ENCODE measurements around the gene SLC44A2. TPM values are rescaled to one million over a fixed set of nuclear protein-coding genes. Genes with fewer than 3 reads are reported as not detected.

The SLC44A2 gene
- total and polyA plus RNA-seq, 2 of the 13 experiments (the other 11 are each of a cell fraction or from before 2014, with no cell fraction given), result 2.4 to 5.6 TPM

GRCh38 chr19:10653732-10654609, 28.6 kb downstream of the SLC44A2 start, which contains the start of gene ILF3 (continued):
- peak; percentile 85 for TF ChIP-seq ZNF557 (CRISPR knock-in tag; IDR thresholded peaks at IDR 0.05)
- TF ChIP-seq, protein P1, sequence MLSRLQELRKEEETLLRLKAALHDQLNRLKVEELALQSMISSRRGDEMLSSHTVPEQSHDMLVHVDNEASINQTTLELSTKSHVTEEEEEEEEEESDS (CRISPR knock-in tag; IDR thresholded peaks at IDR 0.05; ENCODE audit: borderline replicate concordance), result no peak
- TF ChIP-seq ZNF329 (CRISPR knock-in tag; IDR thresholded peaks at IDR 0.05; ENCODE audit: low read depth), result no peak; the same call in 1 of the 2 replicates
- TF ChIP-seq SIN3A (IDR thresholded peaks at IDR 0.05; ENCODE audit: borderline replicate concordance, low read depth, low read length), result peak; percentile 84
- TF ChIP-seq ZNF10 (CRISPR knock-in tag; IDR thresholded peaks at IDR 0.05; ENCODE audit: borderline replicate concordance, low read depth), result no peak
- TF ChIP-seq ZNF883 (CRISPR knock-in tag; IDR thresholded peaks at IDR 0.05; ENCODE audit: not compliant biosample characterization), result peak; percentile 13
- no peak for TF ChIP-seq FOXM1 (CRISPR knock-in tag; IDR thresholded peaks at IDR 0.05)
- TF ChIP-seq DMAP1 (CRISPR knock-in tag; IDR thresholded peaks at IDR 0.05), result peak; percentile 99
- no peak for TF ChIP-seq GTF3A (CRISPR knock-in tag; conservative IDR thresholded peaks at IDR 0.05)
- TF ChIP-seq TEAD2 (CRISPR knock-in tag; IDR thresholded peaks at IDR 0.05), result no peak
- peak; percentile 70 for TF ChIP-seq CAMTA2 (CRISPR knock-in tag; IDR thresholded peaks at IDR 0.05; ENCODE audit: borderline replicate concordance)
- no peak for TF ChIP-seq TRIM24 (CRISPR knock-in tag; IDR thresholded peaks at IDR 0.05)
- no peak for TF ChIP-seq ZNF775 (CRISPR knock-in tag; IDR thresholded peaks at IDR 0.05; ENCODE audit: borderline replicate concordance)
- TF ChIP-seq, protein P2, sequence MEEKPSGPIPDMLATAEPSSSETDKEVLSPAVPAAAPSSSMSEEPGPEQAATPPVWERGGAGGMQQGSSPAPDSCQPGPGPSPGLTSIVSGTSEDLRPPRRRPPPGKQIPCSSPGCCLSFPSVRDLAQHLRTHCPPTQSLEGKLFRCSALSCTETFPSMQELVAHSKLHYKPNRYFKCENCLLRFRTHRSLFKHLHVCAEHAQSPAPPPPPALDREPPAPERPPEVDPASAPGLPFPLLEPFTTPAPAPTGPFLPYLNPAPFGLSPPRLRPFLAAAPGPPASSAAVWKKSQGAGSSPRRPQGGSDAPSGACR (CRISPR knock-in tag; IDR thresholded peaks at IDR 0.05), result no peak
- 0 out of 2 replicates have a peak, but pooled peaks have one; percentile 8 for TF ChIP-seq ELF4 (CRISPR knock-in tag; IDR thresholded peaks at IDR 0.05; ENCODE audit: borderline replicate concordance)
- TF ChIP-seq KDM2A (CRISPR knock-in tag; IDR thresholded peaks at IDR 0.05; ENCODE audit: borderline replicate concordance, low read depth), result peak; percentile 92
- TF ChIP-seq, protein P3, sequence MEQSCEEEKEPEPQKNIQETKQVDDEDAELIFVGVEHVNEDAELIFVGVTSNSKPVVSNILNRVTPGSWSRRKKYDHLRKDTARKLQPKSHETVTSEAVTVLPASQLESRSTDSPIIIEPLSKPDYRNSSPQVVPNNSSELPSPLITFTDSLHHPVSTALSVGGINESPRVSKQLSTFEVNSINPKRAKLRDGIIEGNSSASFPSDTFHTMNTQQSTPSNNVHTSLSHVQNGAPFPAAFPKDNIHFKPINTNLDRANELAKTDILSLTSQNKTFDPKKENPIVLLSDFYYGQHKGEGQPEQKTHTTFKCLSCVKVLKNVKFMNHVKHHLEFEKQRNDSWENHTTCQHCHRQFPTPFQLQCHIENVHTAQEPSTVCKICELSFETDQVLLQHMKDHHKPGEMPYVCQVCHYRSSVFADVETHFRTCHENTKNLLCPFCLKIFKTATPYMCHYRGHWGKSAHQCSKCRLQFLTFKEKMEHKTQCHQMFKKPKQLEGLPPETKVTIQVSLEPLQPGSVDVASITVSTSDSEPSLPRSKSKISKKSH (CRISPR knock-in tag; IDR thresholded peaks at IDR 0.05; ENCODE audit: borderline replicate concordance), result no peak
- TF ChIP-seq, protein P4, sequence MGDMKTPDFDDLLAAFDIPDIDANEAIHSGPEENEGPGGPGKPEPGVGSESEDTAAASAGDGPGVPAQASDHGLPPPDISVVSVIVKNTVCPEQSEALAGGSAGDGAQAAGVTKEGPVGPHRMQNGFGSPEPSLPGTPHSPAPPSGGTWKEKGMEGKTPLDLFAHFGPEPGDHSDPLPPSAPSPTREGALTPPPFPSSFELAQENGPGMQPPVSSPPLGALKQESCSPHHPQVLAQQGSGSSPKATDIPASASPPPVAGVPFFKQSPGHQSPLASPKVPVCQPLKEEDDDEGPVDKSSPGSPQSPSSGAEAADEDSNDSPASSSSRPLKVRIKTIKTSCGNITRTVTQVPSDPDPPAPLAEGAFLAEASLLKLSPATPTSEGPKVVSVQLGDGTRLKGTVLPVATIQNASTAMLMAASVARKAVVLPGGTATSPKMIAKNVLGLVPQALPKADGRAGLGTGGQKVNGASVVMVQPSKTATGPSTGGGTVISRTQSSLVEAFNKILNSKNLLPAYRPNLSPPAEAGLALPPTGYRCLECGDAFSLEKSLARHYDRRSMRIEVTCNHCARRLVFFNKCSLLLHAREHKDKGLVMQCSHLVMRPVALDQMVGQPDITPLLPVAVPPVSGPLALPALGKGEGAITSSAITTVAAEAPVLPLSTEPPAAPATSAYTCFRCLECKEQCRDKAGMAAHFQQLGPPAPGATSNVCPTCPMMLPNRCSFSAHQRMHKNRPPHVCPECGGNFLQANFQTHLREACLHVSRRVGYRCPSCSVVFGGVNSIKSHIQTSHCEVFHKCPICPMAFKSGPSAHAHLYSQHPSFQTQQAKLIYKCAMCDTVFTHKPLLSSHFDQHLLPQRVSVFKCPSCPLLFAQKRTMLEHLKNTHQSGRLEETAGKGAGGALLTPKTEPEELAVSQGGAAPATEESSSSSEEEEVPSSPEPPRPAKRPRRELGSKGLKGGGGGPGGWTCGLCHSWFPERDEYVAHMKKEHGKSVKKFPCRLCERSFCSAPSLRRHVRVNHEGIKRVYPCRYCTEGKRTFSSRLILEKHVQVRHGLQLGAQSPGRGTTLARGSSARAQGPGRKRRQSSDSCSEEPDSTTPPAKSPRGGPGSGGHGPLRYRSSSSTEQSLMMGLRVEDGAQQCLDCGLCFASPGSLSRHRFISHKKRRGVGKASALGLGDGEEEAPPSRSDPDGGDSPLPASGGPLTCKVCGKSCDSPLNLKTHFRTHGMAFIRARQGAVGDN (CRISPR knock-in tag; IDR thresholded peaks at IDR 0.05), result peak; percentile 86
- TF ChIP-seq, protein P5, sequence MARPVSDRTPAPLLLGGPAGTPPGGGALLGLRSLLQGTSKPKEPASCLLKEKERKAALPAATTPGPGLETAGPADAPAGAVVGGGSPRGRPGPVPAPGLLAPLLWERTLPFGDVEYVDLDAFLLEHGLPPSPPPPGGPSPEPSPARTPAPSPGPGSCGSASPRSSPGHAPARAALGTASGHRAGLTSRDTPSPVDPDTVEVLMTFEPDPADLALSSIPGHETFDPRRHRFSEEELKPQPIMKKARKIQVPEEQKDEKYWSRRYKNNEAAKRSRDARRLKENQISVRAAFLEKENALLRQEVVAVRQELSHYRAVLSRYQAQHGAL (CRISPR knock-in tag; IDR thresholded peaks at IDR 0.05; ENCODE audit: not compliant biosample characterization), result no peak

Measured in HepG2 (cell line).